ENCODE measurements around the gene MARCKS. TPM values are rescaled to one million over a fixed set of nuclear protein-coding genes. Genes with fewer than 3 reads are reported as not detected.
"Not testable (repeated sequence)": the region's sequence is repeated elsewhere in the genome, so short reads cannot be mapped to it uniquely, and the experiment has no call there.

Gene MARCKS
- total RNA-seq, 2 donors from 2014 or later: 0.17 to 0.40 TPM

GRCh38 chr6:113884011-113884410 lies 26.9 kb downstream of the MARCKS start:
- no peak for ATAC-seq (replicated peaks)
- peaks cover 26% of the 10 kb centered on the region for H3K27me3 Mint-ChIP-seq
- H3K27ac Mint-ChIP-seq: no peak overlapping the region
- H3K4me3 Mint-ChIP-seq: no peak overlapping the region
- no peaks in the 10 kb centered on the region for H3K4me1 Mint-ChIP-seq
- no peaks in the 10 kb centered on the region for H3K36me3 Mint-ChIP-seq (ENCODE audit: low read depth)
- no peaks in the 10 kb centered on the region for H3K9me3 Mint-ChIP-seq

GRCh38 chr6:113886512-113886911 lies 29.4 kb downstream of the MARCKS start:
- Mint-ChIP-seq H3K27ac (no peak overlapping the region), H3K36me3 (ENCODE audit: low read depth) (no peaks in the 10 kb centered on the region)
- ATAC-seq (replicated peaks): no peak

GRCh38 chr6:113888493-113888892 lies 31.3 kb downstream of the MARCKS start:
- Mint-ChIP-seq H3K27me3 (peaks cover 18% of the 10 kb centered on the region), H3K27ac (no peak overlapping the region), H3K4me3 (no peak overlapping the region), H3K9me3 (peaks cover 3% of the 10 kb centered on the region), H3K36me3 (ENCODE audit: low read depth) (no peaks in the 10 kb centered on the region), H3K4me1 (no peaks in the 10 kb centered on the region)
- ATAC-seq (replicated peaks): no peak

More at GRCh38 chr6:113886512-113886911, 29.4 kb downstream of the MARCKS start:
- Mint-ChIP-seq H3K27me3 (peaks cover 22% of the 10 kb centered on the region), H3K4me3 (no peak overlapping the region), H3K4me1 (no peaks in the 10 kb centered on the region), H3K9me3 (no peaks in the 10 kb centered on the region)

GRCh38 chr6:113888956-113889630 lies 31.9 kb downstream of the MARCKS start:
- Mint-ChIP-seq H3K4me1 (no peaks in the 10 kb centered on the region), H3K36me3 (ENCODE audit: low read depth) (no peaks in the 10 kb centered on the region), H3K27ac (no peak overlapping the region), H3K9me3 (peaks cover 3% of the 10 kb centered on the region), H3K4me3 (no peak overlapping the region), H3K27me3 (peaks cover 18% of the 10 kb centered on the region)
- ATAC-seq (replicated peaks): no peak

- Mint-ChIP-seq H3K9me3 (peaks cover 3% of the 10 kb centered on the region), H3K4me3 (no peak overlapping the region), H3K36me3 (ENCODE audit: low read depth) (no peaks in the 10 kb centered on the region), H3K27me3 (peaks cover 17% of the 10 kb centered on the region), H3K27ac (no peak overlapping the region), H3K4me1 (no peaks in the 10 kb centered on the region)
- no peak for ATAC-seq (replicated peaks)
Observed at GRCh38 chr6:113893451-113893850, 36.3 kb downstream of the MARCKS start.

GRCh38 chr6:113893866-113894265 lies 36.7 kb downstream of the MARCKS start:
- Mint-ChIP-seq H3K27me3 (peaks cover 16% of the 10 kb centered on the region), H3K4me1 (no peaks in the 10 kb centered on the region), H3K9me3 (peaks cover 3% of the 10 kb centered on the region), H3K36me3 (ENCODE audit: low read depth) (no peaks in the 10 kb centered on the region), H3K4me3 (no peak overlapping the region), H3K27ac (no peak overlapping the region)
- ATAC-seq (replicated peaks): no peak

- ATAC-seq (replicated peaks): no peak
- H3K27me3 Mint-ChIP-seq: peaks cover 17% of the 10 kb centered on the region
- no peak overlapping the region for H3K4me3 Mint-ChIP-seq
- no peaks in the 10 kb centered on the region for H3K36me3 Mint-ChIP-seq (ENCODE audit: low read depth)
- peaks cover 7% of the 10 kb centered on the region for H3K9me3 Mint-ChIP-seq
- no peaks in the 10 kb centered on the region for H3K4me1 Mint-ChIP-seq
- H3K27ac Mint-ChIP-seq: no peak overlapping the region
Observed at GRCh38 chr6:113894712-113895674, 37.8 kb downstream of the MARCKS start.

GRCh38 chr6:113901482-113901881 lies 44.3 kb downstream of the MARCKS start:
- Mint-ChIP-seq H3K27me3 (peaks cover 21% of the 10 kb centered on the region), H3K4me1 (no peaks in the 10 kb centered on the region), H3K27ac (no peak overlapping the region), H3K9me3 (peaks cover 4% of the 10 kb centered on the region), H3K4me3 (no peak overlapping the region), H3K36me3 (ENCODE audit: low read depth) (no peaks in the 10 kb centered on the region)
- no peak for ATAC-seq (replicated peaks)

GRCh38 chr6:113903666-113904330 lies 46.7 kb downstream of the MARCKS start:
- no peak for ATAC-seq (replicated peaks)
- no peaks in the 10 kb centered on the region for H3K36me3 Mint-ChIP-seq (ENCODE audit: low read depth)
- H3K4me3 Mint-ChIP-seq: no peak overlapping the region
- H3K9me3 Mint-ChIP-seq: peaks cover 4% of the 10 kb centered on the region
- no peaks in the 10 kb centered on the region for H3K4me1 Mint-ChIP-seq
- H3K27me3 Mint-ChIP-seq: peaks cover 21% of the 10 kb centered on the region
- H3K27ac Mint-ChIP-seq: no peak overlapping the region

- no peak for ATAC-seq (replicated peaks)
- H3K9me3 Mint-ChIP-seq: no peaks in the 10 kb centered on the region
- no peak overlapping the region for H3K4me3 Mint-ChIP-seq
- H3K4me1 Mint-ChIP-seq: no peaks in the 10 kb centered on the region
- peaks cover 13% of the 10 kb centered on the region for H3K27me3 Mint-ChIP-seq
- H3K27ac Mint-ChIP-seq: no peak overlapping the region
- H3K36me3 Mint-ChIP-seq (ENCODE audit: low read depth): no peaks in the 10 kb centered on the region
Observed at GRCh38 chr6:113907102-113907815, 50.1 kb downstream of the MARCKS start.

GRCh38 chr6:113908801-113909200 lies 51.7 kb downstream of the MARCKS start:
- Mint-ChIP-seq H3K4me3 (no peak overlapping the region), H3K4me1 (no peaks in the 10 kb centered on the region), H3K36me3 (ENCODE audit: low read depth) (no peaks in the 10 kb centered on the region), H3K27ac (no peak overlapping the region), H3K27me3 (peaks cover 10% of the 10 kb centered on the region), H3K9me3 (no peaks in the 10 kb centered on the region)
- no peak for ATAC-seq (replicated peaks)

GRCh38 chr6:113909224-113909856 lies 52.2 kb downstream of the MARCKS start:
- Mint-ChIP-seq H3K4me1 (no peaks in the 10 kb centered on the region), H3K27me3 (peaks cover 10% of the 10 kb centered on the region), H3K9me3 (no peaks in the 10 kb centered on the region), H3K36me3 (ENCODE audit: low read depth) (no peaks in the 10 kb centered on the region), H3K4me3 (no peak overlapping the region), H3K27ac (no peak overlapping the region)
- ATAC-seq (replicated peaks): no peak

GRCh38 chr6:113910285-113910684 lies 53.1 kb downstream of the MARCKS start:
- not testable (repeated sequence) for H3K36me3 Mint-ChIP-seq (ENCODE audit: low read depth); ATAC-seq (replicated peaks); H3K27ac Mint-ChIP-seq; H3K4me1 Mint-ChIP-seq; H3K27me3 Mint-ChIP-seq; H3K9me3 Mint-ChIP-seq; H3K4me3 Mint-ChIP-seq
